ENCODE data around the gene DENND4C. TPM values are rescaled to one million over a fixed set of nuclear protein-coding genes. Genes with fewer than 3 reads are reported as not detected.

The DENND4C gene
- total RNA-seq, 1 experiment from 2014 or later = 22.6 TPM

DNA sequence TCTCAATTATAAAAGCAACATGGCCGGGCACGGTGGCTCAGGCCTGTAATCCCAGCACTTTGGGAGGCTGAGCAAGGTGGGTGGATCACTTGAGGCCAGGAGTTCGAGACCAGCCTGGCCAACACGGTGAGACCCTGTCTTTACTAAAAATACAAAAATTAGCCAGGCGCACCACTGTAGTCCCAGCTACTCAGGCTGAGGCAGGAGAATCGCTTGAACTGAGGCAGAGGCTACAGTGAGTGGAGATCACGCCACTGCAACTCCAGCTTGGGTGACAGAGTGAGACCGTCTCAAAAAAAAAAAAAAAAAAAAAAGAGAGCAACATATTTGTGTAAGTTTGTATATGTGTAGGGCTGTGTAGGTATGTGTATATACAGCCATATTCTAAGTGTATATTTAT is 142.1 kb downstream of the DENND4C start (continued):
- TF ChIP-seq STAT6 (CRISPR knock-in tag; conservative IDR thresholded peaks at IDR 0.05; ENCODE audit: low read depth) (no peak), ZNF121 (CRISPR knock-in tag; IDR thresholded peaks at IDR 0.05) (peak; percentile 90), IRF2 (CRISPR knock-in tag; IDR thresholded peaks at IDR 0.05; ENCODE audit: borderline replicate concordance, low read depth) (no peak), ATF1 (CRISPR knock-in tag; IDR thresholded peaks at IDR 0.05) (no peak), TEAD1 (CRISPR knock-in tag; IDR thresholded peaks at IDR 0.05) (no peak)
- TF ChIP-seq, protein P1, sequence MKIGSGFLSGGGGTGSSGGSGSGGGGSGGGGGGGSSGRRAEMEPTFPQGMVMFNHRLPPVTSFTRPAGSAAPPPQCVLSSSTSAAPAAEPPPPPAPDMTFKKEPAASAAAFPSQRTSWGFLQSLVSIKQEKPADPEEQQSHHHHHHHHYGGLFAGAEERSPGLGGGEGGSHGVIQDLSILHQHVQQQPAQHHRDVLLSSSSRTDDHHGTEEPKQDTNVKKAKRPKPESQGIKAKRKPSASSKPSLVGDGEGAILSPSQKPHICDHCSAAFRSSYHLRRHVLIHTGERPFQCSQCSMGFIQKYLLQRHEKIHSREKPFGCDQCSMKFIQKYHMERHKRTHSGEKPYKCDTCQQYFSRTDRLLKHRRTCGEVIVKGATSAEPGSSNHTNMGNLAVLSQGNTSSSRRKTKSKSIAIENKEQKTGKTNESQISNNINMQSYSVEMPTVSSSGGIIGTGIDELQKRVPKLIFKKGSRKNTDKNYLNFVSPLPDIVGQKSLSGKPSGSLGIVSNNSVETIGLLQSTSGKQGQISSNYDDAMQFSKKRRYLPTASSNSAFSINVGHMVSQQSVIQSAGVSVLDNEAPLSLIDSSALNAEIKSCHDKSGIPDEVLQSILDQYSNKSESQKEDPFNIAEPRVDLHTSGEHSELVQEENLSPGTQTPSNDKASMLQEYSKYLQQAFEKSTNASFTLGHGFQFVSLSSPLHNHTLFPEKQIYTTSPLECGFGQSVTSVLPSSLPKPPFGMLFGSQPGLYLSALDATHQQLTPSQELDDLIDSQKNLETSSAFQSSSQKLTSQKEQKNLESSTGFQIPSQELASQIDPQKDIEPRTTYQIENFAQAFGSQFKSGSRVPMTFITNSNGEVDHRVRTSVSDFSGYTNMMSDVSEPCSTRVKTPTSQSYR (CRISPR knock-in tag; IDR thresholded peaks at IDR 0.05) = no peak
- TF ChIP-seq, protein P2, sequence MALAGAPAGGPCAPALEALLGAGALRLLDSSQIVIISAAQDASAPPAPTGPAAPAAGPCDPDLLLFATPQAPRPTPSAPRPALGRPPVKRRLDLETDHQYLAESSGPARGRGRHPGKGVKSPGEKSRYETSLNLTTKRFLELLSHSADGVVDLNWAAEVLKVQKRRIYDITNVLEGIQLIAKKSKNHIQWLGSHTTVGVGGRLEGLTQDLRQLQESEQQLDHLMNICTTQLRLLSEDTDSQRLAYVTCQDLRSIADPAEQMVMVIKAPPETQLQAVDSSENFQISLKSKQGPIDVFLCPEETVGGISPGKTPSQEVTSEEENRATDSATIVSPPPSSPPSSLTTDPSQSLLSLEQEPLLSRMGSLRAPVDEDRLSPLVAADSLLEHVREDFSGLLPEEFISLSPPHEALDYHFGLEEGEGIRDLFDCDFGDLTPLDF (CRISPR knock-in tag; IDR thresholded peaks at IDR 0.05) = no peak

DNA sequence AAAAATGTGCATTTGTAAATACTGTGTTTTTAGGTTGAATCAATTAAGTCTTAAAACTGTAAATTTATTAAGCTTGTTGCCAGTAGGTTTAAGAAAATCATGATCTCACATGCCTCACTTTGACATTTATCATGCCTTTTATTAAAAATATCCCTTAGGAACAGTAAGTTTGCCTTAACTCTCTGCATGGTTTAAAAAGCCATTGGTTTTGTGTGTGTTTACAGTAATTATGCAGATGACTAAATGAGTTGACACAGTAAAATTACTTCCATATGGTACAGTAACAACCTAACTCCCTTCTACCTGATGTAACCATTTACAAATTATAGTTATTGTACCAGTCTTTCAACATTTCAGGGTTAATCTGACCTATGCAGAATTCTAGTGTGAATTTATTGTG is 143.0 kb downstream of the DENND4C start:
- no peak for ATAC-seq
- Mint-ChIP-seq H3K4me3 (no peak overlapping the region), H3K9me3 (no peaks in the 10 kb centered on the region), H3K4me1 (peaks cover 18% of the 10 kb centered on the region), H3K36me3 (peaks cover 50% of the 10 kb centered on the region), H3K27ac (peak overlapping the region; percentile 69), H3K27me3 (ENCODE audit: low read depth) (no peaks in the 10 kb centered on the region)
- ChIA-PET CTCF (interaction anchor here (1.3 to 1.9 kb wide), 2 partner anchors 84 to 91 kb away, joined by 5 to 7 read pairs; no protein-coding TSS in a partner anchor), POLR2A (no interaction called here)
- TF ChIP-seq, protein P3, sequence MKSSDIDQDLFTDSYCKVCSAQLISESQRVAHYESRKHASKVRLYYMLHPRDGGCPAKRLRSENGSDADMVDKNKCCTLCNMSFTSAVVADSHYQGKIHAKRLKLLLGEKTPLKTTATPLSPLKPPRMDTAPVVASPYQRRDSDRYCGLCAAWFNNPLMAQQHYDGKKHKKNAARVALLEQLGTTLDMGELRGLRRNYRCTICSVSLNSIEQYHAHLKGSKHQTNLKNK (CRISPR knock-in tag; IDR thresholded peaks at IDR 0.05) = 0 out of 2 replicates have a peak, but pooled peaks have one; percentile 6
- TF ChIP-seq PRRX2 (CRISPR knock-in tag; IDR thresholded peaks at IDR 0.05) (peak; percentile 22; the same call in 1 of the 2 replicates), ERG (CRISPR knock-in tag; IDR thresholded peaks at IDR 0.05) (peak; percentile 87), NFATC4 (CRISPR knock-in tag; IDR thresholded peaks at IDR 0.05) (peak; percentile 64; the same call in 1 of the 2 replicates), EMX1 (CRISPR knock-in tag; IDR thresholded peaks at IDR 0.05) (peak; percentile 52; the same call in 1 of the 2 replicates), ZNF396 (CRISPR knock-in tag; IDR thresholded peaks at IDR 0.05; ENCODE audit: borderline replicate concordance) (no peak), CREB1 (CRISPR knock-in tag; IDR thresholded peaks at IDR 0.05) (no peak), ZNF232 (CRISPR knock-in tag; IDR thresholded peaks at IDR 0.05) (no peak)
- TF ChIP-seq, protein P4, sequence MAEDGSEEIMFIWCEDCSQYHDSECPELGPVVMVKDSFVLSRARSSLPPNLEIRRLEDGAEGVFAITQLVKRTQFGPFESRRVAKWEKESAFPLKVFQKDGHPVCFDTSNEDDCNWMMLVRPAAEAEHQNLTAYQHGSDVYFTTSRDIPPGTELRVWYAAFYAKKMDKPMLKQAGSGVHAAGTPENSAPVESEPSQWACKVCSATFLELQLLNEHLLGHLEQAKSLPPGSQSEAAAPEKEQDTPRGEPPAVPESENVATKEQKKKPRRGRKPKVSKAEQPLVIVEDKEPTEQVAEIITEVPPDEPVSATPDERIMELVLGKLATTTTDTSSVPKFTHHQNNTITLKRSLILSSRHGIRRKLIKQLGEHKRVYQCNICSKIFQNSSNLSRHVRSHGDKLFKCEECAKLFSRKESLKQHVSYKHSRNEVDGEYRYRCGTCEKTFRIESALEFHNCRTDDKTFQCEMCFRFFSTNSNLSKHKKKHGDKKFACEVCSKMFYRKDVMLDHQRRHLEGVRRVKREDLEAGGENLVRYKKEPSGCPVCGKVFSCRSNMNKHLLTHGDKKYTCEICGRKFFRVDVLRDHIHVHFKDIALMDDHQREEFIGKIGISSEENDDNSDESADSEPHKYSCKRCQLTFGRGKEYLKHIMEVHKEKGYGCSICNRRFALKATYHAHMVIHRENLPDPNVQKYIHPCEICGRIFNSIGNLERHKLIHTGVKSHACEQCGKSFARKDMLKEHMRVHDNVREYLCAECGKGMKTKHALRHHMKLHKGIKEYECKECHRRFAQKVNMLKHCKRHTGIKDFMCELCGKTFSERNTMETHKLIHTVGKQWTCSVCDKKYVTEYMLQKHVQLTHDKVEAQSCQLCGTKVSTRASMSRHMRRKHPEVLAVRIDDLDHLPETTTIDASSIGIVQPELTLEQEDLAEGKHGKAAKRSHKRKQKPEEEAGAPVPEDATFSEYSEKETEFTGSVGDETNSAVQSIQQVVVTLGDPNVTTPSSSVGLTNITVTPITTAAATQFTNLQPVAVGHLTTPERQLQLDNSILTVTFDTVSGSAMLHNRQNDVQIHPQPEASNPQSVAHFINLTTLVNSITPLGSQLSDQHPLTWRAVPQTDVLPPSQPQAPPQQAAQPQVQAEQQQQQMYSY (CRISPR knock-in tag; IDR thresholded peaks at IDR 0.05) = no peak
- TF ChIP-seq, protein P5, sequence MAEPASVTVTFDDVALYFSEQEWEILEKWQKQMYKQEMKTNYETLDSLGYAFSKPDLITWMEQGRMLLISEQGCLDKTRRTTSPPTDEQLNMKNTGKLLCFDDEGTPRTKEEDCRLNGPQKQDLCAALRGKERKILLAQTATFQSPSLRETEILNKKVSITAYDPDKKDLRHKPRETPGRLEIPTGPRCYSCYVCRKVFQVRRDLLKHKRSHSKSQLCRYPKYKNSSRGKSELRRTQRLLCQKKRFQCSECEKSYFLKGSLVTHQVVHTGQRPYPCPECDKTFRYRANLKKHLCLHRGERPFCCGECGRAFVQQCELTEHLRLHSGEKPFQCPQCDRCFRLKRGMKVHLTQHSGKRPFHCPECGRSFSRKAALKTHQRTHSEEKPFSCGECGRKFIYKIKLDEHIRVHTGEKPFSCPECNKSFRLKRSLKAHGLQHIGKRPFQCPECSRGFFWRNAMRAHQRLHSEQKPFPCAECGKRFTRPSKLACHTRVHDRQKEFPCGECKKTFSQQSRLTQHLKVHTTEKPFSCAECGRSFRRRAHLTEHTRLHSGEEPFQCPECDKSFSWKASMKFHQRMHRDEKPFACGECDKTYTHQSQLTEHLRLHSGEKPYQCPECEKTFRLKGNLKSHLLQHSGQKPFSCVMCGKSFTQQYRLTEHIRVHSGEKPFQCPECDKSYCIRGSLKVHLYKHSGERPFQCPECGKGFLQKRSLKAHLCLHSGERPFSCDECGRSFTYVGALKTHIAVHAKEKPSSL (CRISPR knock-in tag; conservative IDR thresholded peaks at IDR 0.05) = 0 out of 2 replicates have a peak, but pooled peaks have one; percentile 15
- no peak for DNase-seq (ENCODE audit: low spot score)

All from WTC11 (cell line).